Thoracic aorta (tissue), 2 donors: ENCODE data around the gene SNX7. TPM values are rescaled to one million over a fixed set of nuclear protein-coding genes. Genes with fewer than 3 reads are reported as not detected.

Experiments used
- ATAC-seq: fragments of 150-250 bp; one replicate; pipeline ENCODE4 v1.8.0; 2017; ENCODE audit warnings: low read depth; ENCODE audit not compliant: insufficient number of reproducible peaks, low FRiP score
- DNase-seq: peaks from one replicate; pipeline ENCODE4 v3.0.0-alpha.2; 2020; ENCODE audit warnings: low spot score
- H3K27ac ChIP-seq, 2 donors: fragments of 200-600 bp; sonication (generic); 1 replicate in 1 of 2; 2 replicates in 1 of 2; pipeline ENCODE4 v1.5.1; 2016; ENCODE audit warnings: mild to moderate bottlenecking in 2 of 2, moderate library complexity in 2 of 2
- H3K27me3 ChIP-seq: fragments of 200-600 bp; sonication (generic); replicated peaks from 2 replicates; pipeline ENCODE4 v1.6.0; 2016; ENCODE audit warnings: mild to moderate bottlenecking; ENCODE audit not compliant: insufficient read depth
- H3K36me3 ChIP-seq: fragments of 200-600 bp; sonication (generic); one replicate; pipeline ENCODE4 v1.5.1; 2016
- H3K4me1 ChIP-seq, 2 donors: fragments of 200-600 bp; sonication (generic); 1 replicate in 1 of 2; 2 replicates in 1 of 2; pipeline versions ENCODE4 v1.5.1 to v1.6.0; 2016; ENCODE audit warnings: low read depth in 2 of 2, mild to moderate bottlenecking in 1 of 2; ENCODE audit not compliant: control insufficient read depth in 1 of 2
- H3K4me3 ChIP-seq: fragments of 200-600 bp; sonication (generic); 2 replicates; pipeline ENCODE4 v1.5.1; 2016; ENCODE audit warnings: mild to moderate bottlenecking
- H3K9me3 ChIP-seq: fragments of 200-600 bp; sonication (generic); 2 replicates; pipeline ENCODE4 v1.5.1; 2016
- CTCF ChIP-seq: fragments of 200-600 bp; sonication (generic); IDR thresholded peaks from one replicate; pipeline ENCODE4 v1.5.1; 2019; ENCODE audit warnings: antibody characterized with exemption
- total RNA-seq, 2 donors: library from RNA; depleted of rRNA; stranded (reverse); fragments of >200 nt; gene quantifications; one replicate each; pipeline versions ENCODE4 v1.1.0 to v1.2.3, GENCODE V29; 2016

Gene SNX7
- total RNA-seq, 2 donors from 2014 or later = 27.8 to 38.6 TPM

- no peak for ATAC-seq
Measured at GRCh38 chr1:98709906-98710305, 48.4 kb downstream of the SNX7 start.

DNA sequence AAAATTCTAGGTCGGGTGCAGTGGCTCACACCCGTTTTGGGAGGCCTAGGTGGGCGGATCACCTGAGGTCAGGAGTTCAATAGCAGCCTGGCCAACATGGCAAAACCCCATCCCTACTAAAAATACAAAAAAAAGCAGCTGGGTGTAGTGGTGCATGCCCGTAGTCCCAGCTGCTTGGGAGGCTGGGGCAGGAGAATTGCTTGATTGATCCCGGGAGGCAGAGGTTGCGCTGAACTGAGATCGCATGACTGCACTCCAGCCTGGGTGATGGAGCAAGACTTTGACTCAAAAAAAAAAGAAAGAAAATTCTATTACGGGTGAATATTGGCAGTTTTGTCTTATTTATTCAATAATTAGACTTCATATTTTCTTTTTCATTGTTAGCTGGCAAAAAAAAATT, 62.1 kb downstream of the SNX7 start:
- no peaks in the 10 kb centered on the region for H3K27me3 ChIP-seq
- no peak overlapping the region for H3K4me3 ChIP-seq
- H3K36me3 ChIP-seq = peaks cover 3% of the 10 kb centered on the region
- no peak for TF ChIP-seq CTCF
- DNase-seq (no peak), ATAC-seq (no peak)
- H3K9me3 ChIP-seq = no peaks in the 10 kb centered on the region
- H3K27ac ChIP-seq = no peak overlapping the region
- peaks cover 0 to 14% of the 10 kb centered on the region in 2 donors for H3K4me1 ChIP-seq

More at GRCh38 chr1:98709906-98710305, 48.4 kb downstream of the SNX7 start:
- Histone ChIP-seq H3K36me3 (peaks cover 4% of the 10 kb centered on the region), H3K27ac (no peak overlapping the region), H3K4me3 (no peak overlapping the region), H3K4me1 (no peaks in the 10 kb centered on the region), H3K27me3 (no peaks in the 10 kb centered on the region), H3K9me3 (no peaks in the 10 kb centered on the region)
- DNase-seq = no peak
- no peak for TF ChIP-seq CTCF

- DNase-seq = no peak
- no peaks in the 10 kb centered on the region for H3K27me3 ChIP-seq
- no peaks in the 10 kb centered on the region for H3K9me3 ChIP-seq
- ATAC-seq = no peak
- no peak for TF ChIP-seq CTCF
- no peaks in the 10 kb centered on the region for H3K36me3 ChIP-seq
- H3K27ac ChIP-seq = no peak overlapping the region
- peaks cover 4% of the 10 kb centered on the region in 2 donors for H3K4me1 ChIP-seq
- H3K4me3 ChIP-seq = no peak overlapping the region
Measured at GRCh38 chr1:98732985-98733781, 71.7 kb downstream of the SNX7 start.

GRCh38 chr1:98733782-98734112, 72.2 kb downstream of the SNX7 start:
- TF ChIP-seq CTCF = no peak
- ATAC-seq (no peak), DNase-seq (no peak)
- Histone ChIP-seq H3K4me1 (peaks cover 4% of the 10 kb centered on the region in 2 donors), H3K27me3 (no peaks in the 10 kb centered on the region), H3K4me3 (no peak overlapping the region), H3K9me3 (no peaks in the 10 kb centered on the region), H3K36me3 (no peaks in the 10 kb centered on the region), H3K27ac (no peak overlapping the region)

- H3K9me3 ChIP-seq = no peaks in the 10 kb centered on the region
- H3K4me3 ChIP-seq = no peak overlapping the region
- ATAC-seq (no peak), DNase-seq (no peak)
- peaks cover 4% of the 10 kb centered on the region in 2 donors for H3K4me1 ChIP-seq
- no peak overlapping the region for H3K27ac ChIP-seq
- no peaks in the 10 kb centered on the region for H3K27me3 ChIP-seq
- no peaks in the 10 kb centered on the region for H3K36me3 ChIP-seq
- no peak for TF ChIP-seq CTCF
Measured at GRCh38 chr1:98735756-98736155, 74.2 kb downstream of the SNX7 start.
